HepG2 (cell line): ENCODE data around the gene CD19. TPM values are rescaled to one million over a fixed set of nuclear protein-coding genes. Genes with fewer than 3 reads are reported as not detected.

Source experiments
- ATAD3A ChIP-seq: sonication (generic); formaldehyde crosslinking; IDR thresholded peaks from 2 replicates; pipeline ENCODE4 v1.4.0; 2020; ENCODE audit warnings: missing genetic modification reagents
- KLF15 ChIP-seq: sonication (generic); formaldehyde crosslinking; IDR thresholded peaks from 2 replicates; pipeline ENCODE4 v1.8.1; 2023; ENCODE audit warnings: borderline replicate concordance, mild to moderate bottlenecking, inconsistent platforms, missing genetic modification reagents, mixed read lengths
- MAZ ChIP-seq, 2 experiments: sonication (generic) in 1 of 2; formaldehyde crosslinking in 1 of 2; IDR thresholded peaks; 2 replicates each; pipeline versions ENCODE4 v1.5.0 to v1.6.1; 2012 to 2020; ENCODE audit warnings: low read depth in 2 of 2, mild to moderate bottlenecking in 2 of 2, borderline replicate concordance in 1 of 2, improper control_type of control experiment in 1 of 2, low read length in 1 of 2, missing genetic modification reagents in 1 of 2, moderate library complexity in 1 of 2
- NFE2 ChIP-seq: sonication (generic); formaldehyde crosslinking; IDR thresholded peaks from 2 replicates; pipeline ENCODE4 v1.4.0; 2020; ENCODE audit warnings: missing genetic modification reagents
- NR3C1 ChIP-seq: sonication (generic); formaldehyde crosslinking; IDR thresholded peaks from 2 replicates; pipeline ENCODE4 v1.4.0; 2020; ENCODE audit warnings: missing genetic modification reagents
- ZNF180 ChIP-seq: sonication (generic); formaldehyde crosslinking; IDR thresholded peaks from 2 replicates; pipeline ENCODE4 v1.4.0; 2020; ENCODE audit warnings: low read depth, missing genetic modification reagents, borderline replicate concordance
- ZNF331 ChIP-seq: sonication (generic); formaldehyde crosslinking; IDR thresholded peaks from 2 replicates; pipeline ENCODE4 v1.4.0; 2020; ENCODE audit warnings: missing genetic modification reagents
- ZNF501 ChIP-seq: sonication (generic); formaldehyde crosslinking; IDR thresholded peaks from 2 replicates; pipeline ENCODE4 v1.5.1; 2020; ENCODE audit warnings: mild to moderate bottlenecking, moderate library complexity, missing genetic modification reagents
- ZNF547 ChIP-seq: sonication (generic); formaldehyde crosslinking; IDR thresholded peaks from 2 replicates; pipeline ENCODE4 v1.5.1; 2020; ENCODE audit warnings: mild to moderate bottlenecking, missing genetic modification reagents
- ZNF83 ChIP-seq: sonication (generic); formaldehyde crosslinking; IDR thresholded peaks from 2 replicates; pipeline ENCODE4 v1.4.0; 2020; ENCODE audit warnings: missing genetic modification reagents, mild to moderate bottlenecking, borderline replicate concordance
- polyA plus RNA-seq, 8 experiments: library from polyadenylated mRNA; depleted of rRNA in 3 of 8; stranded (reverse) in 7 of 8; unstranded in 1 of 8; fragments of >200 nt; fragmentation: Illumina TruSeq in 4 of 8; extraction: Trizol in 4 of 8; gene quantifications; 2 replicates each; pipeline versions ENCODE4 v1.2.1 to v1.2.3, GENCODE V29; 2011 to 2016; ENCODE audit warnings: low read depth in 4 of 8, missing spikeins in 1 of 8, mixed read lengths in 1 of 8; ENCODE audit not compliant: insufficient read depth in 1 of 8
- total RNA-seq, 5 experiments: library from RNA; depleted of rRNA; stranded (reverse); fragments of >200 nt; fragmentation: Illumina TruSeq; extraction: Trizol; gene quantifications; 2 replicates each; pipeline ENCODE4 v1.2.3, GENCODE V29; 2016; ENCODE audit warnings: low read depth in 1 of 5
- TF ChIP-seq, protein P1 (sequence below): sonication (generic); formaldehyde crosslinking; IDR thresholded peaks from 2 replicates; pipeline ENCODE4 v1.5.1; 2020; ENCODE audit warnings: mild to moderate bottlenecking, missing genetic modification reagents, moderate library complexity
- TF ChIP-seq, protein P2 (sequence below): IDR thresholded peaks from 2 replicates; pipeline ENCODE4 v1.6.1; 2016; ENCODE audit warnings: low read depth, control low read depth
- TF ChIP-seq, protein P3 (sequence below): IDR thresholded peaks from 2 replicates; pipeline ENCODE4 v1.6.1; 2016; ENCODE audit warnings: mild to moderate bottlenecking, missing biosample characterization, missing genetic modification reagents
- TF ChIP-seq, protein P4 (sequence below): sonication (generic); formaldehyde crosslinking; IDR thresholded peaks from 2 replicates; pipeline ENCODE4 v1.8.1; 2022; ENCODE audit warnings: mild to moderate bottlenecking, missing genetic modification reagents
- TF ChIP-seq, protein P5 (sequence below): sonication (generic); formaldehyde crosslinking; IDR thresholded peaks from 2 replicates; pipeline ENCODE4 v1.5.1; 2020; ENCODE audit warnings: missing genetic modification reagents, mild to moderate bottlenecking, borderline replicate concordance
- TF ChIP-seq, protein P6 (sequence below): sonication (generic); formaldehyde crosslinking; IDR thresholded peaks from 2 replicates; pipeline ENCODE4 v1.4.0; 2020; ENCODE audit warnings: mild to moderate bottlenecking, missing genetic modification reagents

Gene CD19
- total and polyA plus RNA-seq, 2 of the 13 experiments (the other 11 are each of a cell fraction or from before 2014, with no cell fraction given): 0.55 to 1.1 TPM

DNA sequence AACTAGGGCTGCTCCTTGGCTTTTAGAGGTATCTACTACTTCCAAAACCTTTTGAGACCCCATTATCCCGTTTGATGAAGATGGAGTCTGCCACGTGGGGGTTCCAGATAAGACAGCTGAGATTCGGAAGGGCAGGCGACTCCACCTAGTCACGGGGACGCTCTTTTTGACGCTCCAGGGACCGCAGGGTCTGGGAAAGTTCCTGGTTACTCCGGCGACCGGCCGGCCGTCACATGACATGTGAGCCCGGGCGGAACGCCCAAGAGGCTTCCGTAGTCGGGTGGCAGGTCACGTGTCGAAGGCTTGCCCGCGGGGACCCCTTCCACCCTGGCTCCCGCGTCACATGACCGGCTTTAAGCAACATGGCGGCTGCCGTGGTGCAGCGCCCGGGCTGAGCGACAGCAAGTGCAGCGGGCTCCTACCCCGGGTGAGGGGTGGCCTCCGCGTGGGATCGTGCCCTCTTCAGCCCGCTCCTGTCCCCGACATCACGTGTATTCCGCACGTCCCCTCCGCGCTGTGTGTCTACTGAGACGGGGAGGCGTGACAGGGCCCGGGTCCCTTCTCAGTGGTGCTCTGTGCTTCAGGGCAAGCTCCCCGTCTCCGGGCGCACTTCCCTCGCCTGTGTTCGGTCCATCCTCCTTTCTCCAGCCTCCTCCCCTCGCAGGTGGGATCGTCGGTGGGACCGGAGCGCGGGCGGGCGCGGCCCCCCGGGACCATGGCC lies 42.8 kb downstream of the CD19 start, which contains the start of gene SPNS1 (continued):
- TF ChIP-seq, protein P1, sequence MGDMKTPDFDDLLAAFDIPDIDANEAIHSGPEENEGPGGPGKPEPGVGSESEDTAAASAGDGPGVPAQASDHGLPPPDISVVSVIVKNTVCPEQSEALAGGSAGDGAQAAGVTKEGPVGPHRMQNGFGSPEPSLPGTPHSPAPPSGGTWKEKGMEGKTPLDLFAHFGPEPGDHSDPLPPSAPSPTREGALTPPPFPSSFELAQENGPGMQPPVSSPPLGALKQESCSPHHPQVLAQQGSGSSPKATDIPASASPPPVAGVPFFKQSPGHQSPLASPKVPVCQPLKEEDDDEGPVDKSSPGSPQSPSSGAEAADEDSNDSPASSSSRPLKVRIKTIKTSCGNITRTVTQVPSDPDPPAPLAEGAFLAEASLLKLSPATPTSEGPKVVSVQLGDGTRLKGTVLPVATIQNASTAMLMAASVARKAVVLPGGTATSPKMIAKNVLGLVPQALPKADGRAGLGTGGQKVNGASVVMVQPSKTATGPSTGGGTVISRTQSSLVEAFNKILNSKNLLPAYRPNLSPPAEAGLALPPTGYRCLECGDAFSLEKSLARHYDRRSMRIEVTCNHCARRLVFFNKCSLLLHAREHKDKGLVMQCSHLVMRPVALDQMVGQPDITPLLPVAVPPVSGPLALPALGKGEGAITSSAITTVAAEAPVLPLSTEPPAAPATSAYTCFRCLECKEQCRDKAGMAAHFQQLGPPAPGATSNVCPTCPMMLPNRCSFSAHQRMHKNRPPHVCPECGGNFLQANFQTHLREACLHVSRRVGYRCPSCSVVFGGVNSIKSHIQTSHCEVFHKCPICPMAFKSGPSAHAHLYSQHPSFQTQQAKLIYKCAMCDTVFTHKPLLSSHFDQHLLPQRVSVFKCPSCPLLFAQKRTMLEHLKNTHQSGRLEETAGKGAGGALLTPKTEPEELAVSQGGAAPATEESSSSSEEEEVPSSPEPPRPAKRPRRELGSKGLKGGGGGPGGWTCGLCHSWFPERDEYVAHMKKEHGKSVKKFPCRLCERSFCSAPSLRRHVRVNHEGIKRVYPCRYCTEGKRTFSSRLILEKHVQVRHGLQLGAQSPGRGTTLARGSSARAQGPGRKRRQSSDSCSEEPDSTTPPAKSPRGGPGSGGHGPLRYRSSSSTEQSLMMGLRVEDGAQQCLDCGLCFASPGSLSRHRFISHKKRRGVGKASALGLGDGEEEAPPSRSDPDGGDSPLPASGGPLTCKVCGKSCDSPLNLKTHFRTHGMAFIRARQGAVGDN: peak; percentile 95
- TF ChIP-seq, protein P2, sequence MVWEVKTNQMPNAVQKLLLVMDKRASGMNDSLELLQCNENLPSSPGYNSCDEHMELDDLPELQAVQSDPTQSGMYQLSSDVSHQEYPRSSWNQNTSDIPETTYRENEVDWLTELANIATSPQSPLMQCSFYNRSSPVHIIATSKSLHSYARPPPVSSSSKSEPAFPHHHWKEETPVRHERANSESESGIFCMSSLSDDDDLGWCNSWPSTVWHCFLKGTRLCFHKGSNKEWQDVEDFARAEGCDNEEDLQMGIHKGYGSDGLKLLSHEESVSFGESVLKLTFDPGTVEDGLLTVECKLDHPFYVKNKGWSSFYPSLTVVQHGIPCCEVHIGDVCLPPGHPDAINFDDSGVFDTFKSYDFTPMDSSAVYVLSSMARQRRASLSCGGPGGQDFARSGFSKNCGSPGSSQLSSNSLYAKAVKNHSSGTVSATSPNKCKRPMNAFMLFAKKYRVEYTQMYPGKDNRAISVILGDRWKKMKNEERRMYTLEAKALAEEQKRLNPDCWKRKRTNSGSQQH (CRISPR knock-in tag): peak; percentile 97
- peak; percentile 52; the same call in 1 of the 2 replicates for TF ChIP-seq MAZ (IDR thresholded peaks at IDR 0.05; ENCODE audit: borderline replicate concordance, low read depth, low read length)
- peak; percentile 93 for TF ChIP-seq MAZ (CRISPR knock-in tag; IDR thresholded peaks at IDR 0.05; ENCODE audit: low read depth)
- TF ChIP-seq, protein P3, sequence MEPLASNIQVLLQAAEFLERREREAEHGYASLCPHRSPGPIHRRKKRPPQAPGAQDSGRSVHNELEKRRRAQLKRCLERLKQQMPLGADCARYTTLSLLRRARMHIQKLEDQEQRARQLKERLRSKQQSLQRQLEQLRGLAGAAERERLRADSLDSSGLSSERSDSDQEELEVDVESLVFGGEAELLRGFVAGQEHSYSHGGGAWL (CRISPR knock-in tag): peak; percentile 89
- TF ChIP-seq ZNF331 (CRISPR knock-in tag): peak; percentile 92
- TF ChIP-seq KLF15 (CRISPR knock-in tag): peak; percentile 89
- no peak for TF ChIP-seq NFE2 (CRISPR knock-in tag)
- no peak for TF ChIP-seq NR3C1
- TF ChIP-seq, protein P4, sequence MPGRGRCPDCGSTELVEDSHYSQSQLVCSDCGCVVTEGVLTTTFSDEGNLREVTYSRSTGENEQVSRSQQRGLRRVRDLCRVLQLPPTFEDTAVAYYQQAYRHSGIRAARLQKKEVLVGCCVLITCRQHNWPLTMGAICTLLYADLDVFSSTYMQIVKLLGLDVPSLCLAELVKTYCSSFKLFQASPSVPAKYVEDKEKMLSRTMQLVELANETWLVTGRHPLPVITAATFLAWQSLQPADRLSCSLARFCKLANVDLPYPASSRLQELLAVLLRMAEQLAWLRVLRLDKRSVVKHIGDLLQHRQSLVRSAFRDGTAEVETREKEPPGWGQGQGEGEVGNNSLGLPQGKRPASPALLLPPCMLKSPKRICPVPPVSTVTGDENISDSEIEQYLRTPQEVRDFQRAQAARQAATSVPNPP: no peak
- peak; percentile 90 for TF ChIP-seq ZNF547 (CRISPR knock-in tag)
- 0 out of 2 replicates have a peak, but pooled peaks have one; percentile 19 for TF ChIP-seq ATAD3A (CRISPR knock-in tag)
- TF ChIP-seq ZNF501 (CRISPR knock-in tag): peak; percentile 98
- TF ChIP-seq ZNF180 (CRISPR knock-in tag): peak; percentile 96; the same call in 1 of the 2 replicates
- peak; percentile 55; the same call in 1 of the 2 replicates for TF ChIP-seq ZNF83 (CRISPR knock-in tag)
- TF ChIP-seq, protein P5, sequence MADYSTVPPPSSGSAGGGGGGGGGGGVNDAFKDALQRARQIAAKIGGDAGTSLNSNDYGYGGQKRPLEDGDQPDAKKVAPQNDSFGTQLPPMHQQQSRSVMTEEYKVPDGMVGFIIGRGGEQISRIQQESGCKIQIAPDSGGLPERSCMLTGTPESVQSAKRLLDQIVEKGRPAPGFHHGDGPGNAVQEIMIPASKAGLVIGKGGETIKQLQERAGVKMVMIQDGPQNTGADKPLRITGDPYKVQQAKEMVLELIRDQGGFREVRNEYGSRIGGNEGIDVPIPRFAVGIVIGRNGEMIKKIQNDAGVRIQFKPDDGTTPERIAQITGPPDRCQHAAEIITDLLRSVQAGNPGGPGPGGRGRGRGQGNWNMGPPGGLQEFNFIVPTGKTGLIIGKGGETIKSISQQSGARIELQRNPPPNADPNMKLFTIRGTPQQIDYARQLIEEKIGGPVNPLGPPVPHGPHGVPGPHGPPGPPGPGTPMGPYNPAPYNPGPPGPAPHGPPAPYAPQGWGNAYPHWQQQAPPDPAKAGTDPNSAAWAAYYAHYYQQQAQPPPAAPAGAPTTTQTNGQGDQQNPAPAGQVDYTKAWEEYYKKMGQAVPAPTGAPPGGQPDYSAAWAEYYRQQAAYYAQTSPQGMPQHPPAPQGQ (CRISPR knock-in tag): 0 out of 2 replicates have a peak, but pooled peaks have one; percentile 59
- TF ChIP-seq, protein P6, sequence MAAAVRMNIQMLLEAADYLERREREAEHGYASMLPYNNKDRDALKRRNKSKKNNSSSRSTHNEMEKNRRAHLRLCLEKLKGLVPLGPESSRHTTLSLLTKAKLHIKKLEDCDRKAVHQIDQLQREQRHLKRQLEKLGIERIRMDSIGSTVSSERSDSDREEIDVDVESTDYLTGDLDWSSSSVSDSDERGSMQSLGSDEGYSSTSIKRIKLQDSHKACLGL: peak; percentile 96
